Endothelial cell of umbilical vein (primary cell): ENCODE results near the gene PCMTD2. TPM values are rescaled to one million over a fixed set of nuclear protein-coding genes. Genes with fewer than 3 reads are reported as not detected.

Source experiments
- BruUV-seq: library from RNA; stranded (reverse); fragments of 400-500 nt; replicated peaks from 2 replicates; lab custom pipeline; 2021; lab: Mats Ljungman, UMichigan
- CTCF ChIA-PET: fragments of 300-600, 350-600 bp; sonication (Branson Sonifier 250); formaldehyde crosslinking; loops from one replicate; lab custom pipeline; 2021; ENCODE audit warnings: antibody characterized with exemption, inconsistent platforms; lab: Charles Lee
- POLR2A ChIA-PET: fragments of 300-600, 350-600 bp; sonication (Branson Sonifier 250); formaldehyde crosslinking; loops from one replicate; lab custom pipeline; 2021; ENCODE audit warnings: antibody characterized with exemption, inconsistent platforms; lab: Charles Lee
- DNase-seq: peaks from one replicate; pipeline ENCODE4 v3.0.0-alpha.2; 2011; ENCODE audit warnings: low read depth, low spot score
- FAIRE-seq: peaks from 2 replicates; lab custom pipeline; 2011; peaks lifted over from hg19 to GRCh38; lab: Jason Lieb, UNC
- H2AFZ ChIP-seq: 2 replicates; pipeline ENCODE4 v1.6.0; 2012; ENCODE audit warnings: low read depth, low read length, control low read depth, inconsistent platforms
- H3K27ac ChIP-seq: 2 replicates; pipeline ENCODE4 v1.5.1; 2011; ENCODE audit warnings: low read depth, mild to moderate bottlenecking, control low read depth, low read length, moderate library complexity; ENCODE audit not compliant: insufficient read depth
- H3K27me3 ChIP-seq, 2 experiments: 2 replicates each; pipeline versions ENCODE4 v1.6.0 to v1.6.1; 2011; ENCODE audit warnings: low read length in 2 of 2, mixed read lengths in 1 of 2; ENCODE audit not compliant: control insufficient read depth in 2 of 2, insufficient read depth in 2 of 2
- H3K36me3 ChIP-seq, 2 experiments: 2 replicates in 1 of 2; 3 replicates in 1 of 2; pipeline ENCODE4 v1.5.1; 2011; ENCODE audit warnings: low read length in 2 of 2, mild to moderate bottlenecking in 1 of 2, moderate library complexity in 1 of 2; ENCODE audit not compliant: control insufficient read depth in 2 of 2, insufficient read depth in 2 of 2; ENCODE audit errors: extremely low read depth in 1 of 2
- H3K4me1 ChIP-seq: 3 replicates; pipeline ENCODE4 v1.5.1; 2011; ENCODE audit warnings: mild to moderate bottlenecking, low read length; ENCODE audit not compliant: control insufficient read depth, insufficient read depth; ENCODE audit errors: extremely low read depth
- H3K4me2 ChIP-seq: 2 replicates; pipeline ENCODE4 v1.6.1; 2011; ENCODE audit warnings: low read length, control low read depth, mixed read lengths; ENCODE audit not compliant: insufficient read depth
- H3K4me3 ChIP-seq, 3 experiments: fragments of 200-600 bp in 1 of 3; sonication (generic), shearing (Covaris generic) in 1 of 3; replicated peaks in 1 of 3; 2 replicates each; pipeline ENCODE4 v1.5.1; 2011 to 2016; ENCODE audit warnings: control low read depth in 3 of 3, low read length in 3 of 3, mild to moderate bottlenecking in 2 of 3, inconsistent platforms in 1 of 3, low read depth in 1 of 3, moderate library complexity in 1 of 3; ENCODE audit not compliant: insufficient read depth in 1 of 3
- H3K79me2 ChIP-seq: 2 replicates; pipeline ENCODE4 v1.6.0; 2012; ENCODE audit warnings: low read length, inconsistent platforms; ENCODE audit not compliant: control insufficient read depth, insufficient read depth
- H3K9ac ChIP-seq: replicated peaks from 2 replicates; pipeline ENCODE3; 2011; ENCODE audit warnings: low read length, control low read depth; ENCODE audit not compliant: insufficient read depth; ENCODE audit errors: extremely low read depth
- H3K9me1 ChIP-seq: replicated peaks from 3 replicates; pipeline ENCODE4 v1.6.0; 2011; ENCODE audit warnings: mild to moderate bottlenecking, low read length; ENCODE audit not compliant: control insufficient read depth, insufficient read depth; ENCODE audit errors: extremely low read depth
- H3K9me3 ChIP-seq: replicated peaks from 2 replicates; pipeline ENCODE4 v1.5.1; 2012; ENCODE audit warnings: low read length, inconsistent platforms; ENCODE audit not compliant: control insufficient read depth, insufficient read depth
- H4K20me1 ChIP-seq: replicated peaks from 2 replicates; pipeline ENCODE3; 2011; ENCODE audit warnings: mild to moderate bottlenecking, low read length; ENCODE audit not compliant: control insufficient read depth, insufficient read depth; ENCODE audit errors: extremely low read depth
- EZH2 ChIP-seq: IDR thresholded peaks from 2 replicates; pipeline ENCODE4 v1.6.1; 2012; ENCODE audit warnings: borderline replicate concordance, low read depth, mild to moderate bottlenecking, moderate library complexity, low read length, inconsistent platforms; ENCODE audit not compliant: severe bottlenecking
- FOS ChIP-seq: IDR thresholded peaks from 2 replicates; pipeline ENCODE4 v1.6.1; 2011; ENCODE audit warnings: mild to moderate bottlenecking, low read length, moderate library complexity, borderline replicate concordance; ENCODE audit not compliant: insufficient read depth
- GATA2 ChIP-seq: IDR thresholded peaks from 2 replicates; pipeline ENCODE4 v1.7.0; 2011; ENCODE audit warnings: low read depth, mild to moderate bottlenecking, moderate library complexity, mixed read lengths, low read length; ENCODE audit not compliant: insufficient read length, insufficient read depth
- JUN ChIP-seq: IDR thresholded peaks from 2 replicates; pipeline ENCODE4 v1.6.1; 2011; ENCODE audit warnings: borderline replicate concordance, low read depth; ENCODE audit not compliant: insufficient read length, insufficient read depth
- MYC ChIP-seq: IDR thresholded peaks from one replicate; pipeline ENCODE4 v1.6.1; 2011; ENCODE audit warnings: mild to moderate bottlenecking, low read depth, low read length
- POLR2A ChIP-seq: IDR thresholded peaks from 2 replicates; pipeline ENCODE4 v1.6.1; 2012; ENCODE audit warnings: low read depth, mild to moderate bottlenecking, control low read depth, low read length
- POLR2AphosphoS5 ChIP-seq: IDR thresholded peaks from 2 replicates; pipeline ENCODE4 v1.6.1; 2012; ENCODE audit warnings: low read depth, mild to moderate bottlenecking, control low read depth, low read length, moderate library complexity; ENCODE audit not compliant: insufficient read depth
- dilution Hi-C: fragments of 300-500 bp; cut with MboI; formaldehyde crosslinking; loops from one replicate; pipeline ENCODE4 v1.15.0; 2019; ENCODE audit warnings: low sequenced_read_pairs; ENCODE audit not compliant: extremely low pct_ligation_motif_present
- intact Hi-C: fragments of 100-400 bp; cut with micrococcal nuclease; formaldehyde crosslinking; loops from one replicate; pipeline ENCODE4 v1.10.0; 2022
- polyA plus RNA-seq, 4 experiments: library from polyadenylated mRNA; depleted of rRNA in 3 of 4; stranded (reverse) in 3 of 4; unstranded in 1 of 4; fragments of >200 nt; gene quantifications; 2 replicates each; pipeline versions ENCODE4 v1.2.1 to v1.2.3, GENCODE V29; 2011 to 2012; ENCODE audit warnings: missing spikeins in 1 of 4
- total RNA-seq: library from RNA; stranded (reverse); gene quantifications from 2 replicates; pipeline ENCODE4 v1.2.3, GENCODE V29; 2021
- TF ChIP-seq, protein P1 (sequence below): IDR thresholded peaks from 2 replicates; pipeline ENCODE4 v1.6.1; 2011; ENCODE audit not compliant: insufficient read depth, insufficient read length
- TF ChIP-seq, protein P2 (sequence below), 2 donors: IDR thresholded peaks; 1 replicate in 1 of 2; 2 replicates in 1 of 2; pipeline ENCODE4 v1.5.1; 2011; ENCODE audit warnings: low read length in 2 of 2, mild to moderate bottlenecking in 2 of 2, moderate library complexity in 2 of 2, control low read depth in 1 of 2, inconsistent platforms in 1 of 2, low read depth in 1 of 2; ENCODE audit not compliant: insufficient read depth in 1 of 2; ENCODE audit errors: extremely low read depth in 1 of 2

PCMTD2 gene
- total and polyA plus RNA-seq, 2 donors (not counting 3 experiments of a cell fraction or from before 2014, with no cell fraction given): 27.4 to 45.7 TPM

DNA sequence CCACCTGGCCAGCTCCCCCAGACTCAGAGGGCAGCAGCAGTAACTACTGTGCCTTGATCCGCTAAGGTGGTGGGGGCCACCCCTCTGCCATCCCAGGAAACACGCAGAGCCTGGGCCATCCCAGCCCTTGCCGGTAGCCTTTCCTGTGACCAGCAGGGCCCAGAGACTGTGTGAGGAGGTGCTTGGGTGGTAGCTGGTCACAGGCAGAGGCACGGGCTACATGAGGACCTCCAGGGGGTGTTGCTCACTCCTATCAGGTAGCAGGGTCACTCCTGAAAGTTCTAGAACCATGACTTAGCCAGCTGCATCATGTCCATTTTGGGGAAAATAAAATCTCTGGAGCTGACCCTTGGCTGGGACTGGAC is 22.8 kb downstream of the PCMTD2 start:
- Histone ChIP-seq H3K9ac (no peak overlapping the region), H3K9me1 (no peaks in the 10 kb centered on the region), H3K36me3 (peaks cover 0 to under 1% of the 10 kb centered on the region in 2 experiments), H2AFZ (no peak overlapping the region), H4K20me1 (no peaks in the 10 kb centered on the region), H3K4me3 (no peak overlapping the region), H3K27ac (no peak overlapping the region), H3K4me2 (no peak overlapping the region), H3K79me2 (no peaks in the 10 kb centered on the region), H3K9me3 (no peaks in the 10 kb centered on the region), H3K27me3 (no peaks in the 10 kb centered on the region), H3K4me1 (no peaks in the 10 kb centered on the region)
- ChIA-PET POLR2A (no interaction called here), CTCF (interaction anchor here (1.3 kb wide), 1 partner anchor 20 kb away, joined by 3 read pairs; no protein-coding TSS in a partner anchor)
- dilution Hi-C loops (no loop called here), intact Hi-C loops (no loop called here)
- BruUV-seq: no TSS peak
- TF ChIP-seq POLR2A (no peak), GATA2 (no peak), EZH2 (no peak), JUN (no peak), MYC (no peak), FOS (no peak), POLR2AphosphoS5 (no peak)
- TF ChIP-seq, protein P1, sequence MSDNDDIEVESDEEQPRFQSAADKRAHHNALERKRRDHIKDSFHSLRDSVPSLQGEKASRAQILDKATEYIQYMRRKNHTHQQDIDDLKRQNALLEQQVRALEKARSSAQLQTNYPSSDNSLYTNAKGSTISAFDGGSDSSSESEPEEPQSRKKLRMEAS: no peak
- TF ChIP-seq, protein P2, sequence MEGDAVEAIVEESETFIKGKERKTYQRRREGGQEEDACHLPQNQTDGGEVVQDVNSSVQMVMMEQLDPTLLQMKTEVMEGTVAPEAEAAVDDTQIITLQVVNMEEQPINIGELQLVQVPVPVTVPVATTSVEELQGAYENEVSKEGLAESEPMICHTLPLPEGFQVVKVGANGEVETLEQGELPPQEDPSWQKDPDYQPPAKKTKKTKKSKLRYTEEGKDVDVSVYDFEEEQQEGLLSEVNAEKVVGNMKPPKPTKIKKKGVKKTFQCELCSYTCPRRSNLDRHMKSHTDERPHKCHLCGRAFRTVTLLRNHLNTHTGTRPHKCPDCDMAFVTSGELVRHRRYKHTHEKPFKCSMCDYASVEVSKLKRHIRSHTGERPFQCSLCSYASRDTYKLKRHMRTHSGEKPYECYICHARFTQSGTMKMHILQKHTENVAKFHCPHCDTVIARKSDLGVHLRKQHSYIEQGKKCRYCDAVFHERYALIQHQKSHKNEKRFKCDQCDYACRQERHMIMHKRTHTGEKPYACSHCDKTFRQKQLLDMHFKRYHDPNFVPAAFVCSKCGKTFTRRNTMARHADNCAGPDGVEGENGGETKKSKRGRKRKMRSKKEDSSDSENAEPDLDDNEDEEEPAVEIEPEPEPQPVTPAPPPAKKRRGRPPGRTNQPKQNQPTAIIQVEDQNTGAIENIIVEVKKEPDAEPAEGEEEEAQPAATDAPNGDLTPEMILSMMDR (IDR thresholded peaks at IDR 0.05; ENCODE audit: extremely low read depth in 1 of 2, insufficient read depth in 1 of 2, low read depth in 1 of 2, low read length in 2 of 2): no peak
- FAIRE-seq (no peak), DNase-seq (no peak)
